K562 (cell line): ENCODE data around the gene DIPK1A. TPM values are rescaled to one million over a fixed set of nuclear protein-coding genes. Genes with fewer than 3 reads are reported as not detected.

Experiments
- CBFA2T3 ChIP-seq: fragments of 450-650 bp; IDR thresholded peaks from 2 replicates; pipeline ENCODE4 v1.6.1; 2017
- CHCHD3 ChIP-seq: fragments of 250-450 bp; sonication (Bioruptor Pico); IDR thresholded peaks from 2 replicates; pipeline ENCODE4 v2.1.2; 2022; ENCODE audit warnings: mild to moderate bottlenecking
- CREB3L1 ChIP-seq: fragments of 450-650 bp; IDR thresholded peaks from 2 replicates; pipeline ENCODE4 v1.6.1; 2014; ENCODE audit warnings: low read depth, mild to moderate bottlenecking, moderate library complexity, borderline replicate concordance
- CTCFL ChIP-seq: IDR thresholded peaks from 2 replicates; pipeline ENCODE4 v1.6.1; 2011; ENCODE audit warnings: borderline replicate concordance, low read depth, mild to moderate bottlenecking, moderate library complexity, low read length; ENCODE audit not compliant: insufficient read depth, poor library complexity, severe bottlenecking
- ETS2 ChIP-seq: IDR thresholded peaks from 2 replicates; pipeline ENCODE4 v1.6.1; 2016; ENCODE audit warnings: borderline replicate concordance, missing genetic modification characterization, mild to moderate bottlenecking, moderate library complexity, missing compliant biosample characterization; ENCODE audit not compliant: poor library complexity, severe bottlenecking
- KAT2B ChIP-seq: IDR thresholded peaks from one replicate; pipeline ENCODE4 v1.6.1; 2012; ENCODE audit warnings: low read depth, mild to moderate bottlenecking, control low read depth, inconsistent platforms, low read length, moderate library complexity
- MXI1 ChIP-seq: IDR thresholded peaks from 2 replicates; pipeline ENCODE4 v1.6.1; 2011; ENCODE audit warnings: low read depth, mild to moderate bottlenecking, improper control_type of control experiment, low read length
- RNF219 ChIP-seq: fragments of 250-450 bp; sonication (Bioruptor Pico); IDR thresholded peaks from 2 replicates; pipeline ENCODE4 v1.5.0; 2022; ENCODE audit warnings: mild to moderate bottlenecking
- ZBTB34 ChIP-seq: fragments of 250-450 bp; sonication (Bioruptor Pico); IDR thresholded peaks from 2 replicates; pipeline ENCODE4 v1.8.0; 2021; ENCODE audit warnings: mild to moderate bottlenecking, moderate library complexity
- ZNF217 ChIP-seq: sonication (generic); formaldehyde crosslinking; IDR thresholded peaks from 2 replicates; pipeline ENCODE4 v1.8.0; 2022; ENCODE audit warnings: mild to moderate bottlenecking, missing genetic modification reagents
- ZNF282 ChIP-seq: sonication (generic); formaldehyde crosslinking; IDR thresholded peaks from 2 replicates; pipeline ENCODE4 v1.8.1; 2023; ENCODE audit warnings: missing genetic modification reagents
- ZNF449 ChIP-seq: fragments of 250-450 bp; sonication (Bioruptor Pico); IDR thresholded peaks from 2 replicates; pipeline ENCODE4 v1.8.0; 2022; ENCODE audit warnings: moderate library complexity, mild to moderate bottlenecking, inconsistent platforms
- ZNF668 ChIP-seq: fragments of 250-450 bp; sonication (Bioruptor Pico); IDR thresholded peaks from 2 replicates; pipeline ENCODE4 v1.8.0; 2022; ENCODE audit warnings: mild to moderate bottlenecking, inconsistent platforms
- ZNF740 ChIP-seq, 3 experiments: fragments of 200-800 bp in 1 of 3; sonication (Bioruptor generic) in 1 of 3; sonication (generic) in 1 of 3; formaldehyde crosslinking in 1 of 3; IDR thresholded peaks; 2 replicates each; pipeline versions ENCODE4 v1.6.1 to v1.8.0; 2016 to 2022; ENCODE audit warnings: mild to moderate bottlenecking in 2 of 3, missing compliant biosample characterization in 2 of 3, missing genetic modification characterization in 2 of 3, missing genetic modification reagents in 1 of 3
- polyA plus RNA-seq, 8 experiments: library from polyadenylated mRNA; depleted of rRNA in 4 of 8; stranded (reverse) in 5 of 8; unstranded in 3 of 8; fragments of >200 nt; fragmentation: Nextera tagmentation in 2 of 8; fragmentation: Illumina TruSeq in 1 of 8; extraction: Ambion mirVana in 2 of 8; extraction: Trizol in 1 of 8; gene quantifications; 2 replicates each; pipeline versions ENCODE4 v1.2.1 to v1.2.3, GENCODE V29; 2011 to 2014; ENCODE audit warnings: inconsistent platforms in 1 of 8, missing spikeins in 1 of 8
- total RNA-seq, 7 experiments: library from RNA; depleted of rRNA in 6 of 7; stranded (reverse); fragments of >200 nt in 6 of 7; fragmentation: Illumina TruSeq in 2 of 7; extraction: Trizol in 2 of 7; gene quantifications; 2 replicates each; pipeline versions ENCODE4 v1.2.1 to v1.2.3, GENCODE V29; 2011 to 2021; ENCODE audit warnings: low replicate concordance in 1 of 7

The DIPK1A gene
- total and polyA plus RNA-seq, 9 of the 15 experiments (the other 6 are each of a cell fraction or from before 2014, with no cell fraction given): 0.54 to 2.5 (median 1.3) TPM

- TF ChIP-seq MXI1 (no peak), ZNF449 (CRISPR knock-in tag) (no peak), CHCHD3 (CRISPR knock-in tag) (no peak), RNF219 (CRISPR knock-in tag) (no peak), ZNF282 (CRISPR knock-in tag) (no peak), ETS2 (no peak), KAT2B (no peak), ZBTB34 (no peak), CBFA2T3 (0 out of 2 replicates have a peak, but pooled peaks have one; percentile 4), ZNF740 (CRISPR knock-in tag; IDR thresholded peaks at IDR 0.05) (no peak), ZNF740 (tag; IDR thresholded peaks at IDR 0.05) (no peak), ZNF668 (CRISPR knock-in tag) (no peak), ZNF217 (CRISPR knock-in tag) (no peak), CREB3L1 (no peak), CTCFL (no peak)
Measured at GRCh38 chr1:92792340-92792782, 168.9 kb downstream of the DIPK1A start (continued).
